Measurements from ENCODE around the gene PCDH8.
A peak's percentile ranks its signal among the peaks of the same experiment; 100 is the strongest.

Gene PCDH8

DNA sequence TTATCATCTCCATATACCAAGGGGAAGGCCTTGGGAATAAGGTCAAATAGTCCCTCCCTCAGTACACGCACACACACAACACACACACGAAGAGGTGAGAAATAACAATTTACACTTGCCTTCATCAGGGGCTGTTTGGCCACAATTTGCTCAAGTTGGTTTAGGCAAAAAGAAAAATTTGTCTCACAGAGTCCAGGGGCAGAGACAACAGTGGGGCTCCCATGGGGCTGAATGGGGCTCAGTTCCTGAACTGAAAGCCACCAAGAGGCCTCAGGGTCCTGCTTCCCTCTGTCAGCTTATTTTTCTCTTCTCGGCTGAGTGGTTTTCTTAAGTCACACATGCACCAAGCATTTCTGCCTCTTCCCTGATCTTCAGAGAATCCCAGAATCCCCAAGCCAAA, 35.5 kb downstream of the PCDH8 start:
- TF ChIP-seq, protein P1, sequence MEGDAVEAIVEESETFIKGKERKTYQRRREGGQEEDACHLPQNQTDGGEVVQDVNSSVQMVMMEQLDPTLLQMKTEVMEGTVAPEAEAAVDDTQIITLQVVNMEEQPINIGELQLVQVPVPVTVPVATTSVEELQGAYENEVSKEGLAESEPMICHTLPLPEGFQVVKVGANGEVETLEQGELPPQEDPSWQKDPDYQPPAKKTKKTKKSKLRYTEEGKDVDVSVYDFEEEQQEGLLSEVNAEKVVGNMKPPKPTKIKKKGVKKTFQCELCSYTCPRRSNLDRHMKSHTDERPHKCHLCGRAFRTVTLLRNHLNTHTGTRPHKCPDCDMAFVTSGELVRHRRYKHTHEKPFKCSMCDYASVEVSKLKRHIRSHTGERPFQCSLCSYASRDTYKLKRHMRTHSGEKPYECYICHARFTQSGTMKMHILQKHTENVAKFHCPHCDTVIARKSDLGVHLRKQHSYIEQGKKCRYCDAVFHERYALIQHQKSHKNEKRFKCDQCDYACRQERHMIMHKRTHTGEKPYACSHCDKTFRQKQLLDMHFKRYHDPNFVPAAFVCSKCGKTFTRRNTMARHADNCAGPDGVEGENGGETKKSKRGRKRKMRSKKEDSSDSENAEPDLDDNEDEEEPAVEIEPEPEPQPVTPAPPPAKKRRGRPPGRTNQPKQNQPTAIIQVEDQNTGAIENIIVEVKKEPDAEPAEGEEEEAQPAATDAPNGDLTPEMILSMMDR (IDR thresholded peaks at IDR 0.05; ENCODE audit: low read depth, low read length): no peak
- no peak for DNase-seq (ENCODE audit: extremely low read depth, low read depth)

DNA sequence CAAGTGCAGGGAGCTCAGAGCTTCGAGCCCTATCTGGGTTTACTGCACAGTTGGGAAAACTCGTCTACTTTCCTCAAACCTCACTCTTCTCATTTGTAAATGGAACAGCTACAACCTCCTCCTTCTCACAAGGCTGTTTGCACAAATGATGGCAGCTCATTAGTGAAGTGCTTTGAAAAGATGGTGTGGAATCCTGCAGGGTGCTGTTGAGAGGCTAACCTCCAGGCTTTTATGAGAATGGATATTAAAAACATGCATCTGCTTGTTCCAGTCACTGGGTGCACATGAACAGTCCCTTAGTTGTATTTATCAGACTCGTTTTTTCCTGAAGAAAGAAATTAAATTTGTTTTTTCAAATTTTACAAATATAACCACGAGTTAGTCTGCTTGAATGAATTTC, 36.6 kb downstream of the PCDH8 start:
- DNase-seq (ENCODE audit: extremely low read depth, low read depth): no peak
- TF ChIP-seq, protein P1 (IDR thresholded peaks at IDR 0.05; ENCODE audit: low read depth, low read length): no peak

DNA sequence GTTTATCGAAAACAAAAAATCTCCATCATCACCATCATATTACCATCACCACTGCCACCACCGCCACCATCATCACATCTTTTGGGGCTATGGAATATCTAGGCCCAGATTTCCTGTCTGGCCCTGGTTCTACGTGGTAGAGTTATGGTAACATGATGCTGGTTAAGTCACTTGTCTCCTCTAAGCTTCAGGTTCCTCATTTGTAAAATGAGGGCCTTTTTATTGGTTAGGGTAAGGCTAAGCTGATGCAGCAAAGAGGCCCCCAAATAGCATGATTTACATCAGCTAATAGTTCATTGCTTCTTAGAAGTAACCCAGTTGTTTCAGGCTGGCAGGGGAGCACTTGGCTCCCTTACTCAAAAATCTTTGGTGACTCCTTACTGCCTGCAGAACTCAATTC, 37.9 kb downstream of the PCDH8 start:
- DNase-seq (ENCODE audit: extremely low read depth, low read depth): no peak
- TF ChIP-seq, protein P1 (IDR thresholded peaks at IDR 0.05; ENCODE audit: low read depth, low read length): no peak

DNA sequence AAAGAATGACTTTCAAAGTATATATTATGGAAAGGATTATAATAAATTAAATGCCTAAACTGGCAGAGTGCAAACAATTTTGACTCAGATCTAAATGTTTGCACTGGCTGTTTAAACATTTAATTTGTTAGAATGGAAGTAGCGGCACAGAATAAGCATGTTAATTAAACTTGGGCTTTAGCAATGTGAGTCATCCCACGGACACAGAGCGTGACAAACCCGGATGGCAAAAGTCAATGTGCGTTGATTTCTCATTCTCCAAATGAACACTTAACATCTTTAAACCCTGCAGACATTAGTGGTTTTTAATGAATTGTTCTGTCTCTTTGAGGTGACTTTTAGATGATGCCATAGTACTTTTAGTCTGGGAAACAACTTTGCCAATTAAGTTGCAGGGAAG, 38.4 kb downstream of the PCDH8 start:
- TF ChIP-seq, protein P1 (IDR thresholded peaks at IDR 0.05; ENCODE audit: low read depth, low read length): no peak
- DNase-seq (ENCODE audit: extremely low read depth, low read depth): no peak

DNA sequence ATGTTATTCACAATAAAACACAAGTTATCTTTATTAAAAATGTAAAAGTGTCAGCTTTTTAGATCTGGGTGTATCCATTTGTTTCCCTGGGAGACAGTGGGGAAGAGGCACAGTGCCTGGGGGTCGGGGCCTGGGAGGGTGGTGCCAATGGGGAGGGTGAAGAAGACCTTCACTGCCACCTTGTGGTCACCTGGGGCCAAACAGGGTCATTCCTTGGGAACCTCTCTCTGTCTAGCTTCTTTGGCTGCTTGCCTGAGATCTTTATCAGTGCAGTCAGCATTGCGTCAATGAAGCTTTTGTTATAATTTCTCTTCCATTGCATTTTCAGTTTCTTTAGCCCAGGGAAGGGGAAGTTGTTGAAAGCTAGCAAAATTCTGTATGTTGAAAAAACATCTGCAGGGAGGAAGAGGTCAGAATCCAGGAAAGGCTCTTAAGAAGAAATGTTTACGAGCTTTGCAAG, 39.1 kb downstream of the PCDH8 start:
- no peak for DNase-seq (ENCODE audit: extremely low read depth, low read depth)

DNA sequence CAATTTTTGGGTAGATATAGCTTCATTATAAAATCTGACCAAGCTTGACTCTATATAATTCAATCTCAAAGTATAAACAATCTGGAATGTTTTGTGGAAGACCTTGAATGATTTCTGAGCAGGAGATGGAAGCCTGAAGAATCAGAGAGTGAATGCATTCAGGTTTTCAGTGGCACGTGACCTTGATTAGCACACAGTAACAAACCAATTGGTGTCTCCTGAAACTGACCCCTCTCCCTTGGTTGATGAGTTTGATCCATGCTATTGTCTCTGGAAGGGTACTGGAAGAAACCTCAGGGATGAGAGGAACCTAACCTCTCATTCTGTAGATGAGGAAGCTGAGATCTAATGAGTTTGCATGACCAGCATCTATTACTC, 39.6 kb downstream of the PCDH8 start:
- TF ChIP-seq, protein P1 (IDR thresholded peaks at IDR 0.05; ENCODE audit: low read depth, low read length): no peak
- no peak for DNase-seq (ENCODE audit: extremely low read depth, low read depth)

More for the DNA sequence above, 39.1 kb downstream of the PCDH8 start:
- TF ChIP-seq, protein P1 (IDR thresholded peaks at IDR 0.05; ENCODE audit: low read depth, low read length): peak; percentile 18

DNA sequence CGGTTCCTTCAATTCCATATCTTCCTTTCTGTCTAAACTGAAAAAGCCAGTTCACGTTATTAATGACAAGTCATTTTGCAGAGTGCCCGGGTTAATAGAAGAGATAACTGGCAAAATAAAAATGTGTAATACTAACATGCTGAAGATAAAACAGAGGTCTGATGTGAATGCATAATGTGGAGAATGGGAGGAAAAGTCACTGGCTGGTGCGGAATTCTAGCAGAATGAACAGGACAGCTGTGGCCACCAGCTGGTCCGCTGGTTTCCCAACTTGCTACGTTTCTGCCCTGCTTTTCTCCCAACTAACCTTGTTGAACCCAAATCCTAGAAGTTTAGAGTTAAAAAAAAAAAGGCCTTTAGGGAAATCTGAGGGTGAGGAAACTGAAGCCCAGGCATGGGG, 42.4 kb downstream of the PCDH8 start:
- no peak for DNase-seq (ENCODE audit: extremely low read depth, low read depth)
- TF ChIP-seq, protein P1 (IDR thresholded peaks at IDR 0.05; ENCODE audit: low read depth, low read length): no peak

Measured in AG09319 (cell line).